Psoas muscle (tissue), 8 donors: Measurements from ENCODE around the gene PRKN. TPM values are rescaled to one million over a fixed set of nuclear protein-coding genes. Genes with fewer than 3 reads are reported as not detected.
"Not testable (repeated sequence)": the region's sequence is repeated elsewhere in the genome, so short reads cannot be mapped to it uniquely, and the experiment has no call there.

Experiments
- ATAC-seq, 4 donors: fragments of 200-7000 bp; cut with Tn5 transposase; one replicate each; pipeline ENCODE4 v1.9.1; 2020; ENCODE audit warnings: moderate library complexity in 3 of 4, mild to moderate bottlenecking in 2 of 4
- DNase-seq, 2 donors: peaks; one replicate each; pipeline ENCODE4 v3.0.0-alpha.2; 2020
- H3K27ac ChIP-seq: fragments of 200-600 bp; one replicate; pipeline ENCODE4 v1.8.0; 2022
- H3K27me3 ChIP-seq, 3 donors: fragments of 200-600 bp in 1 of 3; one replicate each; pipeline versions ENCODE4 v1.6.1 to v1.8.0; 2013 to 2022; ENCODE audit warnings: low read length in 2 of 3, mild to moderate bottlenecking in 2 of 3, moderate library complexity in 1 of 3; ENCODE audit not compliant: insufficient read depth in 3 of 3
- H3K36me3 ChIP-seq, 2 donors: fragments of 200-600 bp in 1 of 2; one replicate each; pipeline versions ENCODE4 v1.6.1 to v1.8.0; 2013 to 2022; ENCODE audit warnings: low read depth in 1 of 2, mild to moderate bottlenecking in 1 of 2, moderate library complexity in 1 of 2; ENCODE audit not compliant: insufficient read depth in 1 of 2
- H3K4me1 ChIP-seq: fragments of 200-600 bp; one replicate; pipeline ENCODE4 v1.8.0; 2022
- H3K4me3 ChIP-seq: fragments of 200-600 bp; one replicate; pipeline ENCODE4 v1.8.0; 2022; ENCODE audit warnings: mild to moderate bottlenecking
- H3K9me3 ChIP-seq: fragments of 200-600 bp; one replicate; pipeline ENCODE4 v1.8.0; 2022
- CTCF ChIP-seq: fragments of 200-600 bp; IDR thresholded peaks from one replicate; pipeline ENCODE4 v1.8.0; 2022; ENCODE audit warnings: antibody characterized with exemption
- WGBS, 3 donors: extraction: QIAGEN DNeasy Blood & Tissue Kit; methylation state at CpG; one replicate each; pipeline versions ENCODE4 v1.1.6 to v1.1.7; 2013; 5-methylcytosine and 5-hydroxymethylcytosine counted together
- intact Hi-C, 2 donors: fragments of 100-400 bp; cut with DNase I; formaldehyde crosslinking; loops; one replicate each; pipeline versions ENCODE4 v1.11.0 to v1.14.2; 2022
- polyA plus RNA-seq, 3 donors: library from polyadenylated mRNA; stranded (reverse); fragments of 200-250 nt; gene quantifications; one replicate each; pipeline ENCODE4 v1.2.3, GENCODE V29; 2013
- total RNA-seq, 4 donors: library from RNA; stranded (reverse); fragmentation: NEBNext Ultra II Directional in 2 of 4; extraction: Animal tissue kit (Norgen Biotek cat#: 25700) in 2 of 4; gene quantifications; one replicate each; pipeline versions ENCODE4 v1.2.1 to v1.2.4, GENCODE V29; 2021 to 2023
- donor health status: healthy with polysubstance abuse.
- donor health status: DM: no; HTN: no; CAD: no; lungs with moderate emphysema.
- donor health status: Bipolar disorder and iron deficiency.
- donor health status: healthy.
- donor health status: DM: yes; HTN: yes; CAD: no.
- donor health status: DM: no; HTN: no; CAD: no.
- donor health status: DM: no; HTN: no; CAD: no.
- donor health status: DM: yes; HTN: yes; CAD: no.

Gene PRKN
- total and polyA plus RNA-seq, 7 donors, result 1.5 to 19.5 (median 11.7) TPM

GRCh38 chr6:161313940-161314509 lies 1413.5 kb downstream of the PRKN start:
- Histone ChIP-seq H3K4me3 (no peak overlapping the region), H3K27me3 (peaks cover 0 to 3% (median 0%) of the 10 kb centered on the region in 3 donors), H3K27ac (no peak overlapping the region), H3K9me3 (no peaks in the 10 kb centered on the region), H3K4me1 (no peaks in the 10 kb centered on the region), H3K36me3 (no peaks in the 10 kb centered on the region)
- ATAC-seq (no peak), DNase-seq (no peak)
- intact Hi-C loops, result no loop called here
- 90 to 93% (median 91%) methylated on average over 6 of the region's 6 CpGs for WGBS, 3 donors
- no peak for TF ChIP-seq CTCF

- H3K4me3 ChIP-seq, H3K36me3 ChIP-seq, ATAC-seq, H3K27me3 ChIP-seq, DNase-seq, H3K27ac ChIP-seq, intact Hi-C loops, H3K4me1 ChIP-seq, H3K9me3 ChIP-seq: not testable (repeated sequence)
- 56 to 66% (median 59%) methylated on average over 3 of the region's 3 CpGs for WGBS, 3 donors
These were observed 1414.1 kb downstream of the PRKN start for GRCh38 chr6:161313475-161313874.

GRCh38 chr6:161309774-161310173 lies 1417.8 kb downstream of the PRKN start:
- H3K4me1 ChIP-seq, H3K4me3 ChIP-seq, H3K9me3 ChIP-seq, H3K27ac ChIP-seq, ATAC-seq, H3K36me3 ChIP-seq, H3K27me3 ChIP-seq, intact Hi-C loops, DNase-seq: not testable (repeated sequence)
- 80 to 82% (median 82%) methylated on average over 7 of the region's 7 CpGs for WGBS, 3 donors

- H3K36me3 ChIP-seq, result no peaks in the 10 kb centered on the region
- H3K9me3 ChIP-seq, result no peaks in the 10 kb centered on the region
- no peak for ATAC-seq
- no peaks in the 10 kb centered on the region for H3K4me1 ChIP-seq
- H3K4me3 ChIP-seq, result no peak overlapping the region
- peaks cover 0 to 3% (median 0%) of the 10 kb centered on the region in 3 donors for H3K27me3 ChIP-seq
- no peak overlapping the region for H3K27ac ChIP-seq
- 77 to 83% (median 77%) methylated on average over 10 of the region's 10 CpGs for WGBS, 3 donors
- no peak for TF ChIP-seq CTCF
- DNase-seq, result no peak
- intact Hi-C loops, result no loop called here
These were observed 1419.4 kb downstream of the PRKN start for GRCh38 chr6:161308075-161308655.

GRCh38 chr6:161305860-161306259 lies 1421.7 kb downstream of the PRKN start:
- intact Hi-C loops, result no loop called here

More at GRCh38 chr6:161305860-161306259, 1421.7 kb downstream of the PRKN start:
- Histone ChIP-seq H3K27me3 (no peaks in the 10 kb centered on the region), H3K4me3 (no peak overlapping the region), H3K36me3 (no peaks in the 10 kb centered on the region), H3K27ac (no peak overlapping the region), H3K9me3 (no peaks in the 10 kb centered on the region), H3K4me1 (no peaks in the 10 kb centered on the region)
- 30 to 34% (median 33%) methylated on average over 4 of the region's 4 CpGs for WGBS, 3 donors
- no peak for TF ChIP-seq CTCF
- ATAC-seq, result no peak
- no peak for DNase-seq
